Stimulated activated CD8-positive, alpha-beta memory T cell treated with anti-CD3 and anti-CD28 coated beads, Interleukin-15, amount 100 ng/mL, for 24 hours (primary cell): ENCODE measurements around the gene EMC10.
"Not testable (repeated sequence)": the region's sequence is repeated elsewhere in the genome, so short reads cannot be mapped to it uniquely, and the experiment has no call there.

Experiments used
- DNase-seq: peaks from one replicate; pipeline ENCODE4 v3.0.0-alpha.2; 2020; ENCODE audit warnings: low read depth

The EMC10 gene

DNA sequence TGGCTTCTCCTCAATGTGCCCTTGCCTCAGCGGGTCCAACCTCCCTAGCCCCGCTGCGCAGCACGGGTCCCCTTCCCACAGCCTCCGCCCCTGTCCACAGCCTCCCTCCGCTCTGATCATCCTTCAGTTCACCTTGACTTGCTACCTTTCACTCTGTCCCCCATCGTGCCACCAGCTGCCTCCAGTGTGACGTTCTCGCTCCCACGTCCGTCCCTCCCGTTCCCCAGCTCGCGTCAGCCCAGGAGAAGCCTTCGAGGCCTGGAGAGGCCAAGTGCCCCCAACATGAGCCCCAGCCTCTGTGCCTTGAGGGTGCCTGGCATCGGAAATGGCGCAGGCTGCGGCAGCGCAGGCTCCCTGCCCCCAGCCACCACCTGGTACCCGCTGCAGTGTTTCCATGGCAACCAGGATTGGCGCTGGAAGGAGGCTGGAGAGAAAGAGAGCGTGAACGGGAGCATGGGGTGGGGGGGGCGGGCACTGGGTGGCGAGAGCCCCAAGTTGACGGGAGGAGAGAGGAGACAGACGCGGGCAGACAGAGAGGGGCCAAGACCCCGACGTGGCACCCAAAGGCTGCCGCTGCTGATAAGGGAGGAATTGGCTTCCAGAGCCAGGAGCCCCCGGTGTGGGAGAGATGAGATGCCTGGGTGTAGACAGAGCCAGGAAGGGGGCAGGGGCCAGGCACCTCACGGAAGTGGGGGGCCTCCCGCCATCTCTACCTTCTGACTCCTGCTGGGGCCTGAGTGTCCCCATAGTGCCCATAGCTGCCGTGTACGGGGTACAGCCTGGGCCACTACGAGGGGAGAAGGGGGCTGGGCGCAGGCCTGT lies 38.2 kb downstream of the EMC10 start:
- DNase-seq = no peak

DNA sequence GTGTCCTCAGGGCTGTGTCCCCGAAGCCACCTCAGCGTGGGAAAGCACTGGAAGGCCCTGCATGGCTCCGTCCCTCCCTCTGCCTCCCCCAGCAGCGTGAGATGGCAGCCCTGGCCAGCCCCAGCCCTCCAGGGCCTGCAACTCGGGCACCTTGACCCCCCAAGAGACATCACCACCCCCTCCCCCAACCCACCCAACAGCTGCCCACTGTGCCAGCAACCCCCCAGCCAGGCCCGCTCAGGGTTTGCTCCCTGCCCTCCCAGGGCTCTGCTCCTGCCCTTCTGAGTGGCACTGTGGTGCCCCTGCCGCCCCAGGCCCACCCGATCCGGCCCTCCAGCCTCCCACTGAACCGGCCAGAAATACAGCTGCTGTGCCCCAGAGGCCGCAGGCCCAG lies 38.9 kb downstream of the EMC10 start:
- DNase-seq = no peak

DNA sequence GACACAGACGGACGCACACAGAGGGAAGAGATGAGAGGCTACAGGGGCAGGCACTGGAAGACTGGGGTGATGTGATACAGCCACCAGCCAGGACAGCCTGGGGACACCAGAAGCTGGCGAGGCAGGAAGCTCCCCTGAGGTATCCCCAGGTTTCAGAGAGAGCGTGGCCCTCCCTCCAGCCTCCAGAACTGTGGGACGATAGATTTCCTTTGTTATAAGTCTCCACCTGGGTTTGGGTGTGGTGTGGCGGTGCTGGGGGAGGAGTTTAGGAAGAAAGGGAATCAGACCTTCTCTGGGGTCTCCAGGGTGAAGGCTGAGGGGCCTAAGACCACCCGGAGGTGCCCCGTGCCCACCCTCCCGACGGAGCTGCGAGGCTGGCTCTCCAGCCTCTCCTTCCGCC lies 40.1 kb downstream of the EMC10 start:
- no peak for DNase-seq

DNA sequence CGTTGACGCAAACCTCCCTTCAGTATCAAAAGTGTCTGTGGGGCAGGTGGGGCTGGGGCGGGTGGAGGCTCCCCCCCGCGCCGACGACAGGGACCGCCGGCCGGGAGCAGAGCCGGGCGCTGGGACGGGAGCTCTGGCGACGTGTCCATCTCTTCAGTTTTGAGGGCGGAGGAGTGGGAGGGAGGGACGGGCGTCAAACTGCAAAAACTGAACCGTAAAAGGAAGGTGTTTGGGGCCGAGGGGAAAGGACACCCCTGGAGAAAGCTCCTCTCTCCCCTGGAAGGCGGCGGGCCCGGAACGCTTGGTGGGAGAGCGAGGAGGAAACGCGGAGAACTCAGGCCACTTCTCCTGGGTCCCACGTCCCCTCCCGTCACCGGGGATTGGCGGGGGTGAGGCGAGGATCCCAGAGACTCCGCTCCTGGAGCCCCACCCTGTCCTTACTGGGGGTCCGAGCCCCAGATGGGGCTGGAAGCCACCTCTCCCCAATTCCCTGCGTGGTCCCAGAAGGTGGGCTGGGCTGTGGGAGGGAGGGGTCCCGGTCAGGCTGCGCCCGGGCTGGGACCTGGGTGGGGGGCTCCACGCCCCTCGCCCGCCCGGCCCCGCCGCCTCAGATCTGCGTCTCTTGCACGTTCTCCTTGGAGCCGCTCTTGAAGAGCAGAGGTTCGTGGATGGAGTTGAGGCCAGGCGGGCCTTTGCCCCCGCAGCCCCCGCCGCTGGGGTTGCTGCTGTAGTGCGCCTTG lies 40.8 kb downstream of the EMC10 start:
- no peak for DNase-seq

DNA sequence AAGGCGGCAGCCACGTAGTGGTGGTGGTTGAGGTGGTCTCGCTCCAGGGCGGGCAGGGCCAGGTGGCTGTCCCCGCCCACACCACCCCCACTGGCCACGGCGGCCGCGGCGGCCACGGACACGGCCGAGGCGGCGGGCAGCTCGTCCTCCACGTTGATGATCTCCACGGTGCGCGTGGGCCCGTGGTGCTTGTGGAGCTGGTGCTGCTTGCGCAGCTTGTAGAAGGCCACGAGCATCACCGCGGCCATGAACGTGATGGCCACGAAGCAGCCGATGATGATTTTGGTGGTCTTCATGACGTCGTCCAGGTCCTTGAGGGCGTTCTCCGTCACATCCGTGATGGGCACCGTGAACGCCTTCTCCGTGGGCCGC lies 41.4 kb downstream of the EMC10 start:
- DNase-seq = no peak

DNA sequence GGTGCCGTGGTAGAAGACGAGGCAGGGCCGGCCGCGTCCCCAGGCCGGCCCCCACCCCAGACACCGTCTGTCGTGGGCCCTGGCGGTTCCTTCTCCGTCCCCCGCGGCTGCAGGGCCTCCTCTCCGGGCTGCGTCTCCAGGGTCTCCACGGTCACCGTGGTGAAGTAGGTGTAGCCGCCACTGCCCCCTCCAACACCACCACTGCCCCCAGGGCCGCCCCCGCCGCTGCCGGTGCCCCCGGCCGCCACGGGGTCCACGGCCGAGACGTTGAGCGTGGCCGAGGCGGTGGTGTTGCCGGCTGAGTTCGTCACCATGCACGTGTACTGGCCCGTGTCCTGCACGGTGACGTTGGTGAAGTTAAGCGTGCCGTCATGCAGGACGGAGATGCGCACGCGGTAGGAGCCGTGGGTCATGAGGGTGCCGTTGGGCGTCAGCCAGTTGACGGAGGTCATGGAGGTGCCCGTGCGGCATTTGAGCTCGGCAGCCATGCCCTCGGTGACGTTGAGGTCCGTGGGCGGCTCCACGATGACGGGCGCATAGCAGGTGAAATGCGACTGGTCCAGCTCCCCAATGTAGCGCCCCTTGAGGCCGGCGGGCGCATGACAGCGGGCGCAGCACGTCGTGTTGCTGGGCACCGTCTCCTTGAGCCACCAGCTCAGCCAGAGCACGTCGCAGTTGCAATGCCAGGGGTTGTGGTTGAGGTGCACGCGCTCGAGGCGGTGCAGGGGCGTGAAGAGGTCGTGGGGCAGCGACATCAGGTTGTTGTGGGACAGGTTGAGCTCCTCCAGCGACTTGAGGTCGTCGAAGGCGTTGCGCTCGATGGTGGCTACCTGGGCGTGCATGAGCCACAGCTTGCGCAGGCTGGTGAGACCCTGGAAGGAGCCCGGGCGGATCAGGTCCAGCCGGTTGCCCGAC lies 42.0 kb downstream of the EMC10 start:
- no peak for DNase-seq

DNA sequence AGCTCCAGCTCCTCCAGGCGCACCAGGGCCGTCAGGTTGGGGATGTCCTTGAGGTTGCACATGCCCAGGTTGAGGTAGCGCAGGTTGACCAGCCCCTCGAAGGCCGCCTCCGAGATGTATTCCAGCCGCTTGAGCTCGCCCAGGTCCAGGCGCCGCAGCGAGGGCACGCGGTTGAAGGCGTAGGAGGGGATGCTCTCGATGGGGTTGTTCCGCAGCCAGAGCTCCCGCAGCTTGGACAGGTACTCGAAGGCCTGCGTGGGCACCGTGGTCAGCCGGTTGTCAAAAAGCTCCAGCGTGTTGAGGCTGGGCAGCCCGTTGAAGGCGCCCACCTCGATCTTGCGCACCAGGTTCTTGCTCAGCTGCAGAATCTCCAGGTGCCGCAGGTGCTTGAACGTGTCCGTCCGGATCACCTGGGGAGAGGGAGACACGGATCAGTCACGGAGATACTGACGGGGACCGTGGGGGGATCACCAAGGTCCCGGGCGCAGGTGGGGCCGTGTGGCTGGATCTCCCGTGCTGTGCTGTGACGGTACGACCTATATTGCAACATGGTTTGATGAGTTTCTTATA lies 42.8 kb downstream of the EMC10 start:
- DNase-seq = no peak

DNA sequence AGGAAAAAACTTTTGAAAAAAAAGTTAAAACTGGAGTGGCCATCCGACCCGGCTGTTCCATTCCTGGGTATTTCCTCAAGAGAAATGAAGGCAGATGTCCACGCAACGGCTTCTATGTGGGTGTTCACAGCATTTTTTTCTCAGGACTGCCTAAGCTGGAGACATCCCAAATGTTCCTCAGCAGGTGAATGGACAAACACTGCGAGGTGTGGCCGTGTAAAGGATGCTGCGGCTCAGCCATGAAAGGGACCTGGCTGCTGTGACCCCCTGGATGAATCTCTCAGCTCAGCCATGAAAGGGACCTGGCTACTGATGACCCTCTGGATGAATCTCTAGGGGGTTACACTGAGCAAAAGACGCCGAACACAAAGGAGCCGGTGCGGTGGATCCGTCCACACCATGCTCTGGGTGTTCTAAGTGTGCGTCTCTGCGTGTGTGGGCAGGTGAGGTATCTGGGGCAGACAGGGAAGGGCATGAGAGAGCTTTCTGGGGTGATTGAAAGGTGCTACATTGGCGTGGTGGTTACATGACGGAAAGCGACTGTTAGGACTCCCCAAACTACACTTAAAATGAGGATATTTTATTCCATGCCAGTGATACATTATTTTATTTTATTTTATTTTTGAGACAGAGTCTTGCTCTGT lies 44.6 kb downstream of the EMC10 start:
- DNase-seq = no peak

DNA sequence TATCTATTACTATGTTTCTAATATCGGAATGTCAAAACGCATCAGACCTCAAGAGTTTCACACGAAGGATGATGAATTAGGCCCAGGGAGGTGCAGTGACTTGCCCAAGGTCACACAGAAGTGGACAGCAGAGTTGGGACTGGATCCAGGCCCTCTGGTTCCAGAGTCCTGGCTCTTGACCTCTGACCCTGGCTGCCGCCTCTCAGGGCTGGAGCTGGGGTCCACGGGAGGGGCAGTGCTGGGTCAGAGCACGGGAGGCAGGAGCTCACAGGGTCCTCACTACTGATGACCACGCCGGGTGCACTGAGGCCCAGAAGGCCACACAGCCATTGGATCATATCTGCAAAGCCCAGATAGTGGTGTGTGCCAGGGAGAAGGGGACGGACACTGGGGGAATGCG lies 46.6 kb downstream of the EMC10 start:
- no peak for DNase-seq

DNA sequence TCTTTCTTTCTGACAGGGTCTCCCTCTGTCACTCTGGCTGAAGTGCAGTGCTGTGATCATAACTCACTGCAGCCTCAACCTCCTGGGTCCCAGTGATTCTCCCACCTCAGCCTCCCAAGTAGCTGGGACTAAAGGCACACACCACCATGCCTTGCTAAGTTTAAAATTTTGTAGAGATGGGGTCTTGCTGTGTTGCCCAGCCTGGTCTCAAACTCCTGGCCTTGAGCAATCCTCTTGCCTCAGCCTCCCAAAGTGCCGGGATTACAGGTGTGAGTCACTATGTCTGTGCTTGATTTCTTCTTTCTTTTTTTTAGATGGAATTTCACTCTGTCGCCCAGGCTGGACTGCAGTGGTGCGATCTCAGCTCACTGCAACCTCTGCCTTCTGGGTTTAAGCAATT lies 51.7 kb downstream of the EMC10 start:
- not testable (repeated sequence) for DNase-seq

DNA sequence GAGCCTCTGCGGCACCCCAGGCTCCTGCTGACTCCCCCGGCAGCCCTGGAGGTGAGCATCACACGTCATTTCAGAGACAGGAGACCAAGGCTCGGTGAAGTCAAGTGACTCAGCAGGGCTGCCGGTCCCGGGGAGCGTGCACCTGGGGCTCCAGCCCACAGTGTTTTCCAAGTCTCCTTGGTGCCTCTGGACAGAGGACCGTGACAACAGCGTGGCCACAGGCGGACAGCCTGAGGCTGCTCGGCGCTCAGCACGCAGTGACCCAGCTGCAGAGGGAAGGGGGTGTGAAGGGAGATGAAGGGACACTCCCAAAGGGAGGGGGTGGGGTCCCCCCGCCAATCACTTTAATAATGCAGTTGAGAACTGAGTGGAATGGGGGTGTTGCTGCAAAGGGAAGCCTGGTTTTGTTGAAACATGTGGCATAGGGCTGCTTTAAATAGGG lies 54.9 kb downstream of the EMC10 start:
- no peak for DNase-seq

DNA sequence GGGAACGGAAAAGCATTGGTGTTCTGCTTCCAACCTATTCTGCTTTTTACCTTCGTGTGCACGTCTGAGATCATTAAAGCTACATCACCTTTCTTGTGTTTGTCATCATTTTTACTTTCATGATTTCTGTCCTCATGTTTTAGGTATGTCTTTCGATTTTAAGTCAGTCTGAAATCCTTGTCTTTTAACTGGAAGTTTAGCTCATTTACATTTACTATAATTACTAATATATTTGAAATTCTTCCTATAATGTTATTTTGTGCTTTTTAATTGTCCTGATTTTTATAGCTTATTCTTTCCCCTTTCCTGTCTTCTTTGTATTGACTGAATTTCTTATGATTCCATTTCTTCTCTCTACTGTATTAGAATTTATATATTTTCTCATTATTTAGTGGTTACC lies 56.6 kb downstream of the EMC10 start:
- DNase-seq = no peak

DNA sequence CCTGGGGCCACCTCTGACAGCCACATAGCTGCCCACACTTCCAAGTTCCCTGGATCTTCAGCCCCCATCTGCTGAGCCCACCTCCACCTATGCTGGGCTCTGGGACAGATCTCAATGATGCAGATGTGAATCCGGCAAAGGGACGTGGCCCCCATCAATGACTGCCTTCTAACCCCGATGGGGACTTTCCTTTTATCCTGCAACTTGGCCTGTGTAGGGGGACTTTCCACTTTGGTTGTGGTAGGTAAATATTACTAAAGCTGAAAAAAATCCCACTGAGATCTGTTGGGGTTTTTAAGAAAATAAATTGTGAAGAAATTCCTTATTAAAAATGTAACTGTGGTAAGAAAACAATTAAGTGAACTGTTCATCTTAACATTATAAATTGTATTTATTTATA lies 58.2 kb downstream of the EMC10 start:
- no peak for DNase-seq

DNA sequence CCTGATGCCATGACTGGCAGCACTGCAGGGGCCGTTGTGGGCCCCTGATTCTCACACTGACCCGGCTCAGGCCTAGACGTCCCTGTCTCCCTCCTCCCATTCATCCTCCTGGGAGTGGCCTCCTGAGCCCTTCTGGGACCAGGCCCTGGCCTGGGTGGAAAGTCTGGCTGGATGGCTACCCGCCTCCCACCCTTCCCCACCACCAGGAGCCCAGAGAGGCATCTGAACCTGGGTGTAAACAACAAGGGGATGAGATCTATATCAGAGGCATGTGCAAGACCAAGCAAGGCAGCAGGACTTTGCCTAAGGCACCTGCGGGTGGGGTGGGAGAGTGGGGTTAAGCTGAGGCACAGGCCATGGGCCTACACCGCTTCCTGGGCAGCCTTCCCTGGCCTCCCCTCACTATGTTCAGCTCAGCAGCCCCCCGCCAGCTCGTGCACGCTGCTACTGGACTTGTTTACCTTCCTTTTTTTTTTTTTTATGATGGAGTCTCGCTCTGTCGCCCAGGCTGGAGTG lies 59.4 kb downstream of the EMC10 start:
- no peak for DNase-seq

DNA sequence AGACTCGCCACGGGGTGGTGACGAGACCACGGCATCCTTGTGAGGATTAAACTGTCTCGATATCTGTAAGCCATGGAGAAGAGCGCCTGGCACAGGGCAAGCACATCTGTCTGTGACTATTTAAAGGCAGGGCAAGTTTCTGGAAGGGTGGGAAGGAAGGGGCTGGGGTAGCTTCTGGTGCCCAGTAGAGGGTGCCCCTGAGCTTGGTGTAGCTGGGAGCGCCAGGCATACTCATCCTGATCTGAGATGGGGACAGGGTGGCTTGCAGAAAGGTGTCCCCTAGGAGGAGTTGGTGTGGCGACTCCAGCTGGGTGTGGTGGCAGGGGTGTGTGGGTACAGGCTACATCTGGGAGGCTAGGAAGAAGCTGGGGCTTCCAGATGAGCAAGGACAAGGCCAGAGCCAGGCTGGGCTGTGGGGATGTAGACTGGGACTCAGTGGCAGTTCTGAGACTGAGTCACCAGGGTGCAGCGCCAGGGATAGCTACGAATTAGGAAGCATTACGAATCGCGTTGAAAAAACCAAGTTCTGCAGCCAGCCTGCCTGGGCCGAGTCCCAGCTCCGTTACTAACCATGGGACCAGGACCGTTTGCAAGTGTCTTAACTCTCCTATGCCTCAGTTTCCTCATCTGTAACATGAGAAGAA lies 60.5 kb downstream of the EMC10 start:
- no peak for DNase-seq

DNA sequence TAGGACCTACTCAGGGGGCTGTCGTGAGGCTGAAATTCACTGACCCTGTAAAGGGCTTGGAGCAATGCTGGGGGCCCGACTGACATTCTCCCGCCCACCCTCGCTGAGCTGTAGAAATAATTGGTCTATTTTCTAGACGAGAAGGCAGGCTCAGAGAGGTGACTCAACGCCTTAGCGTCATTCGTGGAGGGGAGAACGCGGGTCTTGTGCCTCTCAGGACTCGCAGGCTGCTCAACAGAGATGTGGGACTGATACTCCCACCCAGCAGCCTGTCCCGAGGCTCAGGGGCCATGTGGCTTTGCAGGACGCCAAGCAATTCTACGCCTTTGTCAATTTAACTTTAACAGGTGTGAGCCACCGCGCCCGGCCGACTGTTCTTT lies 61.0 kb downstream of the EMC10 start:
- no peak for DNase-seq

DNA sequence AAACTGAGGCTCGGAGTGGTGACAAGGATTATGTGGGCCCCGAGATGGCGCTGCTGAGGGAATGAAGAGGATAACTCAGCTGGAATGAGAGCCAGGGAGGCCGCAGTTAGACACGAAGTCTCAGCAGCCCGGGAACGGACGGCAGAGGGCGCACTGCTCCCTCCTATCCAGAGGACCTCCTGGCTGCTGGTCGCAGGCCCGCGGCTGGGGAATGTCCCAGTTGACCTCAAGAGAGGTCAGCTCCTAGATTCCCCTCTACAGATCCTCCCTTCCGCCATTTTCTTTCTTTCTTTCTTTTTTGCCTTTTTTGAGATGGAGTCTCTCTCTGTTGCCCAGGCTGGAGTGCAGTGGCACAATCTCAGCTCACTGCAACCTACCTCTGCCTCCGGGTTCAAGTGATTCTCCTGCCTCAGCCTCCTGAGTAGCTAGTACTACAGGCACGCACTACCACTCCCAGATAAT lies 61.5 kb downstream of the EMC10 start:
- peak; percentile 35 for DNase-seq
